ENCODE data around the gene KRT4.
"Not testable (repeated sequence)": the region's sequence is repeated elsewhere in the genome, so short reads cannot be mapped to it uniquely, and the experiment has no call there.

KRT4 gene

DNA sequence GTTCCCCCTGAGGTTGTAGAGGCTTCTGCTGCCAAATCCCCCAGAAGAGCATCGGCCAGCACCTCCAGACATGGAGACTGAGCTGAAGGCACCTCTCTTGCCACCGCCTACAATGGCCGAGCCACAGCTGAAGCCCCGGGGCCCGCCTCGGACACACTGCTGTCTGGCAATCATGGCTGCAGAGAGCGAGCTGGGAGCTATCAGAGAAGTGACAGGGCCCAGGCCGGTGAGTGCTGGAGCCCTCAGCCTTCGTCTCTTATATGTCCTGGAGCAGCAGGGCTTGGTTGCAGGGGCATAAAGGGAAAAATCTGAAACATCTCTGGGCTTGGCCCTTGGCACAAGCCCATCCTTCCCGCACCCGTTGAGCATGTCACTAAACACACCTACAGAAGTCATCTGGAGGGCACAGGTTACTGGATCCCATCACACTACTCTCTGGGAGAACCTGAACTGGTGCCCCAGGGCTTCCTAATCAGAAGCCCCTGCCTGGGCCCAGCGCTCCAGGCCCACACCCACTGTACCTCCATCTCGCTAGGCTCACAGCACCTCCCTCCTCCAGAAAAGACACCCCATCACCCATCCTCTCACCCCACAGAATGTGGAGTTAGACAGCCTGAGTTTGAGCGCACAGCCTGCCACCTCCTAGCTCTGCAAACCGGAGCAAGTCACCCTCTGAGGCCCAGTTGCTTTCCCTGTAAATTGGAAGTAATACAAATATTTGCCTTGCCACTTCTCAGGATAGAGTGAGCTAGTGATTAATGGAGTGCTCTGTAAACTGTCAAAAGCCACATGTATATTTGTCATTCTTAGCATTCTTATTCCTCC lies at the start of gene KRT4:
KRT4 (minus strand) TSS at position 232 of the 825 bp plus-strand sequence; CDS start at position 174, 58 bp downstream.
- no peak for DNase-seq (ENCODE audit: insufficient read length, low spot score)
- FAIRE-seq: no peak

DNA sequence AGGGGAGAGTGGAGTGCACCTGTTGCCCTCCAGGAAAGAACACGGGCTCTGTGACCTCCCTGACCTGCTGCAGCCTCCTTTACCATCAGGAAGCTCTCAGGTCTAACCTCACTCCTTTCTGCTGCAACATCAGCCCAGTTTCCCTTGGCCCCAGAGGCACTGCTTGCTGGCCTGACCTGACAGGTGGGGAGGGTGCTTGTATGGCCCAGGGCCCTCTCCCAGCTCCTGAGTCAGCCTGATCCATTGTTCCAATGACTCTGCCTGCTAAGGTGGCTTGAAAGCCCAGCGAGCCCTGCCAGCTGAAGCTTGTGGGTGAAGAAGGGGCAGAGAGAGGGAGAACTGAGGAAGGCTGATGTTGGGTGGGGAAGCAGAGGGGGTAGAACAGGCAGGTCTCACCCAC lies 48.1 kb upstream of the KRT4 start:
- DNase-seq (ENCODE audit: insufficient read length, low spot score) (no peak), FAIRE-seq (no peak)

DNA sequence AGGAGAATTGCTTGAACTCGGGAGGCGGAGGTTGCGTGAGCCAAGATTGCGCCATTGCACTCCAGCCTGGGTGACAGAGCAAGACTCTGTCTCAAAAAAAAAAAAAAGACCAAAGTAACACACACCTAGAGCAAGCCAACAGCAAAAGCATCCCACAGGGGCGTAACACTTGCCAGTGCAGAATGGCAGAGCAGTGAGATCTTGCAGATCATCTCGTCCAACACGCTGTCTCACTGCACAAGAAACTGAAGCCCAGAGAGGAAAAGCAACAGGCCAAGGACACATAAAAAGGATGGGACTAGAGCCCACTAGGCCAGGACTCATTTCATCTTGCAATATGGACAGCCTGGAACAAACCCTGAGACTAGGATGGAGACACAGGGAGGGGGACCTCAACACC lies 47.6 kb upstream of the KRT4 start:
- DNase-seq (ENCODE audit: insufficient read length, low spot score) (no peak), FAIRE-seq (no peak)

DNA sequence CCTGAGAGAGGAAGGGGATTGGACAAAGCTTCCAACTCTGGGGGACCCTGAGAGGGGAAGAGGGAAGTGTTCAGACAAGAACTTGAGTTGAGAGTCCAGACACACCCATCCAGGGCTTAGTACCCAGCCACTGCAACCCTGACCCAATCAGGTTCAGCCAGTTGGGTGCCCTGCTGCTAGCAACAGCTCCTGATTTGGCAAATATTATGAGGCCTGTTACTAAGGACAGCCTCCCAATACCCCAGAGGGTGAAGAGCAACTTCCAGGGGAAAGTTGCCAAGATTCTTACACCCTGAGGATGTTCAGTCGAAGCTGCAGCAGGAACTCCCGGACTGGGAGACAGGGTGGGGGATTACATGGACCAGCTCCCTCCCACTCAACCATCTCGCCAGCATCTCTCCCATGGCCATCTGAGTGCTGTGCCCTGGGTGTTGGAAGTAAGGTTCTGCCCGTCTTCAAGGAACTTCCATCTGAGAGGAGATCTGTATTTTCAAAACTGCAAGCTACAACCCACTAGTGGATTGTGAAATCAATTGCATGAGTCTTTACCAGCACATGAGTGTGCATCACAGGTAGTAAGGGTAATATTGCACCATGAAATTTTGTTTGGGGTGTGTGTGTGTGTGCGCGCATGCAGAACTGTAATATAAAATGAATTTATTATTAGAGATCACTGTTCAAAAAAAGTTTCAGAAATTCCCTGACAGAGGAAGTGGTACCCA lies 46.3 kb upstream of the KRT4 start:
- DNase-seq (ENCODE audit: insufficient read length, low spot score) (no peak), FAIRE-seq (no peak)

DNA sequence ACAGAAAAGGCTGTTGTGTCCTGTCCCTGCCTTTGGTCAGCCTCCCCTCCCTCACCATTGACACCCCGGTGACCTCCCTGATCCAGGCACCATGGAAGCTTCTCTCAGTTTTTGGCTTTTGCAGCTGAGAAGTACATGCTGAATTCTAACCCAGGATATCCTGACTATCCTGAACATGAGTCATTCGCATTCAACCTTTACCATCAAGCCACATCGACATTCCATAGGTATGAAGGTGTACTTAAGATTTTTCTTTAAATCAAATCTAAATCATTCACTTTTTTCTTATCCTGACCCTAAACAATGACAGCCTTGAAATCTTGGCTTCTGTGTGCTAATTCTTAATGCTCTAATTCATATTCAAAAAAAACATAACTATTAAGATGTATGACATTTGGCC lies 43.6 kb upstream of the KRT4 start:
- DNase-seq (ENCODE audit: insufficient read length, low spot score) (no peak), FAIRE-seq (no peak)

DNA sequence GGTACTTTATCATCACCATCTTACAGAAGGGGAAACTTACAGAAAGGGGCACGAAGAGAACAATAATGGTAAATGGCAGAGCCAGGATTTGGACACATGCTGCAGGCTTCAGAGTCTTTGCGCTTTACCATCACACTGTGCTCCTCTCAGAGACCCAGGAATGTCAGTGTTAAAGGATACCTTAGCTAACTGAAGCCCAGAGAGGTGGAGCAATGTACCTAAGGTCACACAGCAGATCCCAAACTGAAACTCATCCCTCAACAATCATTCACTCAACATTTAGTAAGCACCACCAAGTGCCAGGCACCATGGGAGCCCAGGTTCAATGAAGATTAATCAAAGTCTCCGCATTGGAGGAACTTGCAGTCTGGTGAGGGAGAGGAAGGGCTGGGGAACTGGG lies 42.9 kb upstream of the KRT4 start:
- FAIRE-seq (no peak), DNase-seq (ENCODE audit: insufficient read length, low spot score) (no peak)

DNA sequence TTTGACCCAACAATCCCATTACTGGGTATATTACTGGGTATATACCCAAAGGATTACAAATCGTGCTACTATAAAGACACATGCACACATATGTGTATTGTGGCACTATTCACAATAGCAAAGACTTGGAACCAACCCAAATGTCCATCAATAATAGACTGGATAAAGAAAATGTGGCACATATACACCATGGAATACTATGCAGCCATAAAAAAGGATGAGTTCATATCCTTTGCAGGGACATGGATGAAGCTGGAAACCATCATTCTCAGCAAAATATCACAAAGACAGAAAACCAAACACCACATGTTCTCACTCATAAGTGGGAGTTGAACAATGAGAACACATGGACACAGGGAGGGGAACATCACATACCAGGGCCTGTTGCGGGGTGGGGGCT lies 42.2 kb upstream of the KRT4 start:
- DNase-seq (ENCODE audit: insufficient read length, low spot score); FAIRE-seq: not testable (repeated sequence)

DNA sequence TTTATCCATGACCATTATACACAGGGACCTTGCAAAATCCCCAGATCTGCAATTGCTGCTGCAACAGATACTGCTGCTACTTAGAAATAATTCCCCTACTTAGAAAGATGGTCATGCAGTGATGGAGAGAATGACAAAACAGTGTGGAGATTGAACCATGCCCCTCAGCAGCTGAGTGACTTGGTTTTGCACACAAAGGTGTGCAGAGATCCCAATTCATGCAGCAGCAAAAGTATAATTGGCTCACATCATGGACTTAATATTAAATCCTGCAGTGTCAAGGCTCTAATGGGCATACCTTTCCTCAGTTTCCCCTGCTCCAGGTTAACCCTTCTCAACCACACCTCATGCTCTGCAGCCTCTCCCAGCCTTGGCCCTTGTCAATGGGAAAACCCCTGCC lies 37.9 kb upstream of the KRT4 start:
- DNase-seq (ENCODE audit: insufficient read length, low spot score) (no peak), FAIRE-seq (no peak)

DNA sequence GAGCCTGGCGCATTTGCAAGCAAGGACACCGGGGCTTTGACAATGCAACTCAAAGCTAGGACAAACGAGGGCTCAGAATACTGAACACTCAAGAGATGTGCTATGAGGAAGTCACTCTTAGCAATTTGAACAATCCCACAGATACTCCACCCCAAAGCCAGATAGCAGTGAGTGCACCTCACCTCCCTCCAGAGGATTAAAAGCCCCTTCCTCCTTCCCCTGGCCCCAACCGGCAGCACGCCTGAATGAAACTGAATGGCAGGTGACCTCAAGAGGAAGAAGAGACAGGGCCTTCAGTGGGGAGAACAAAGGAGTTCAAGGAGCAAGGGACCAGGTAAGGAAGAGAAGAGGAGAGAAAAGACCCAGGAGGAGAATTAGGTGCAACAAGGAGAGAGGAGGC lies 36.8 kb upstream of the KRT4 start:
- FAIRE-seq (no peak), DNase-seq (ENCODE audit: insufficient read length, low spot score) (no peak)

DNA sequence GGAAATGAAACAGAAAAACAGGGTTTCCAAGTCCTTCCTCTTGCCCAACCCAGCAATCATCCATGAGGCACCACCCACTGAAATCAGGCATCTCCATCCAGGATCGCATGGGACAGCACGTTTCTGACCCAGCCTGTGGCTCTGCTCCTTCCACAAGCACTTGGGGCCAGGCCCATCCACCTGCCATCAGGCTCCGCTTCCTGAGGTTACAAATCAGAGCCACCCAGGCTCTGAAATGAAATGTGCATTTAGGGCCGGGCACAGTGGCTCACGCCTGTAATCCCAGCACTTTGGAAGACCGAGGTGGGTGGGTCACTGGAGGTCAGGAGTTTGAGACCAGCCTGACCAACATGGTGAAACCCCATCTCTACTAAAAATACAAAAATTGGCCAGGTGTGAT lies 35.6 kb upstream of the KRT4 start:
- DNase-seq (ENCODE audit: insufficient read length, low spot score) (no peak), FAIRE-seq (no peak)

DNA sequence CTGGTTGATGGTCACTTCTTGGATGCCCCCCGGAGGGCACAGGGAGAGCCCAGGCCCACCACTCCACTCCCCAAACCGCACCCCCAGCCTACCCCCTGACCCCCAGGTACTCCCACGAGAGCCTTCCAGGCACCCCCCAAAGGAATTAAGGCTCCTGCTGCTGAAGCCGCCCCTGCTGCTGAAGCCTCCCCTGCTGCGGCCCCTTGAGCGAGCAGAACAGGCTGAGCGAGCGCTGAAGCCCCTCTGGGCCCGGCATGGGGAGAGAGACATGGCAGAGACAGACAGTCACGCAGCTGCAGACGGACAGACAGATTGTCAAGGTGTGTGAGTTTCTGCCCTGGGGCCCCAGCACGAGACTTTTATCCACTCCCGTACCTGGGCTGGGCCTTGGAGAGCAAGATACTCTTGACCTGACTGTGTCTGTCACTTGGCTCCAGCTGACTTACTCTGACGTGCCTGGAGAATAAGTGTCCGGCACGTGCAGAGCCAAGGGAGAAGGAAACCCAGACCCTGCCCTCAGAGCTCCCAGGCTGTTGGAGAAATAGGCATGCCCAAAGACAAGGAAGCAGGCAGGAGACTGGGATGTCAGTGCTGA lies 34.8 kb upstream of the KRT4 start, which contains the start of gene KRT78:
KRT78 (minus strand) TSS at position 334 of the 595 bp plus-strand sequence; CDS start at position 270, 64 bp downstream.
- FAIRE-seq (no peak), DNase-seq (ENCODE audit: insufficient read length, low spot score) (no peak)

DNA sequence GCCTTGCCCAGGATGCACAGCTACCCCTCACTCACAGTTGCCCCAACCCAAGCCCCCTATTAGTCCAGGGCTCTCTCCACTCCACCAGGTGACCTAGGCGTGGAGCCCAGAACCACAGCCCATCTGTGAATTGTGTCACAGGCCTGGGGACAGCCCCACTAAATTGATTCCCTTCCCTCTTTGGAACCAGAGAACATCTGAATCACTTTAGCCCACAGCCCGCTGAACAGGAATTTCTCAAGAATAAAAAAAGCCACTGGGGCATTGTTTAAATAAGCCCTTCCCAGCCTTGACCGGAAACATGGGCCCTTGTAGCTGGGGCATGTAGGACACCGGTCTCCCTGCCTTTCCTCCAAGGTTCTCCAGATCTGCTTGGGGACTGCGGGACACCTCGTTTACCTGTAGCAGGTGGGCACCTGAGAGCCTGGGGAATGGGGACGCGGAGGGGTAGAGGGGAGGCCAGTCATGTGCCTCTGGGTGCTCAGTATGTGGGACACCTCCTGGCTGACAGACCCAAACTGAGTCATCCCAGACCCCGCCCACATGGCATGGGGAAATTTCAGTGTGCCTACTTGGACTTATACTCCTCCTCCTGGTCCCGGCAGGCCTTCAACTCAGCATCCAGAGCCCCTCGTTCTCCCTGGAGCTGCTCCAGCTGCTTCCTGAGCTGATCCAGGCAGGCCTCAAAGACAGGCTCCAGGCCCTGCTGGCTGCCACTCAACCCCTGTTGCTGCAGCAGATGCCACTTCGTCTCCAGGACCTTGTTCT lies 33.6 kb upstream of the KRT4 start:
- DNase-seq (ENCODE audit: insufficient read length, low spot score) (no peak), FAIRE-seq (no peak)

DNA sequence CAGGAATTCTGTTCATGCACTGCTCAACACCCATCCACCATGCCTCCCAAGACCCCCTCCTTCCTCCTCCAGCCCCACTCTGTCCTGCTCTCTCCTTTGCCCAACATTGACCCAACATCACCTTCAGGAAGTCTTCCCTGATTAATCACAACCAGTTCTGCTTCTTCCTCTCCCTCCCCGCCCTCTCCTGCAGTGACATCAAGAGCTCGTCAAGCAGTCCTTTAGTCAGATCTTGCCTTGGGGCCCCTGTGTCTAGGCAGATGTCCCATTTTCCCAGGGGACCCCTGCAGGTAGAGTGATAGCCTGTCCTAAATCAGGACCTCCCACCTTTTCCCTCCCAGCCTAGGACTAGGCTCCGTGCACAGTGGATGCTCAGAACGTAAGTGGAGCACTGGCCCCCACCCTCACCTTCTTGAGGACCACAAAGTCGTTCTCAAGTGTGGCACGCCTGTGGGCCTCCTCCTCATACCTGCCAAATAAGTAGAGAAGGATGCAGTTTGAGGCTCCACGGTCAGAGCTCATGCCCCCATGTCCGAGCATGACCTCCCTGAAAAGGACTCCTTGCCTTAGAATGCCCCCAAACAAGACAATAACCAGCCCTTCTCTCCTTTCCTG lies 32.5 kb upstream of the KRT4 start:
- DNase-seq (ENCODE audit: insufficient read length, low spot score) (no peak), FAIRE-seq (no peak)

DNA sequence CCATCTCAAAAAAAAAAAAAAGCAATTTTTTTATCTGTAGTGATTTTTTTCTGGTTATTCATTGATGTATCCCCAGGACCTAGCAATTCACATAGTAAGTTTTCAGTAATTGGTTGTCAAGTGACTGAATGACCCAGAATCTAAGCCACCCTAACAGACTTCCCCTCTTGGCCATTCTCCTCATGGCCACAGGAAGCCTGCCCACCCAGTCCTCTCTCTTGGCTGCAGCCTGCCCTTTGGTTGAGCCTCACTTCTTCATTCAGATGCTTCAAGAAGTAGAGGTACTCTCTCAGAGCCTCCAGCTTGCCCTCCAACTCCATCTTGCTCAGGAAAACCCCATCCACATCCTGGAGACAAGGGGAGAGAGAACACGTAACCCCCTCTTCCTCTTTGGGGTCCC lies 32.0 kb upstream of the KRT4 start:
- no peak for DNase-seq (ENCODE audit: insufficient read length, low spot score)
- FAIRE-seq: no peak

DNA sequence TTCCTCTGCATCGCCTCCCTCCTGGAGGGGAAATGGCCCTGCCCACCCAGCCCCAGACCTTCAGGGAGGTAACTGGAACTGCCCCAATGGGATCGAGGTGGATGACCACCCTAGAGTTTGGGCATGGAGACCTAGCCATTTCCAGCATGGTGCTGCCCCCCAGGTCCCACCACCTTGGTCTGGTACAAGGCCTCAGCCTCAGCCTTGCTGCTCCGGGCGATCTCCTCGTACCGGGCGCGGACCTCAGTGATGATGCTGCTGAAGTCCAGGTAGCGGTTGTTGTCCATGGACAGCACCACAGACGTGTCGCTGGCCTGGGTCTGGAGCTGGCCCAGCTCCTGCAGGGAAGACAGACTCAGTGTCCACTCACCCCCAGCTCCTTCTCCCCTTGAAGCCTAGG lies 30.5 kb upstream of the KRT4 start:
- DNase-seq (ENCODE audit: insufficient read length, low spot score): no peak
- FAIRE-seq: no peak

DNA sequence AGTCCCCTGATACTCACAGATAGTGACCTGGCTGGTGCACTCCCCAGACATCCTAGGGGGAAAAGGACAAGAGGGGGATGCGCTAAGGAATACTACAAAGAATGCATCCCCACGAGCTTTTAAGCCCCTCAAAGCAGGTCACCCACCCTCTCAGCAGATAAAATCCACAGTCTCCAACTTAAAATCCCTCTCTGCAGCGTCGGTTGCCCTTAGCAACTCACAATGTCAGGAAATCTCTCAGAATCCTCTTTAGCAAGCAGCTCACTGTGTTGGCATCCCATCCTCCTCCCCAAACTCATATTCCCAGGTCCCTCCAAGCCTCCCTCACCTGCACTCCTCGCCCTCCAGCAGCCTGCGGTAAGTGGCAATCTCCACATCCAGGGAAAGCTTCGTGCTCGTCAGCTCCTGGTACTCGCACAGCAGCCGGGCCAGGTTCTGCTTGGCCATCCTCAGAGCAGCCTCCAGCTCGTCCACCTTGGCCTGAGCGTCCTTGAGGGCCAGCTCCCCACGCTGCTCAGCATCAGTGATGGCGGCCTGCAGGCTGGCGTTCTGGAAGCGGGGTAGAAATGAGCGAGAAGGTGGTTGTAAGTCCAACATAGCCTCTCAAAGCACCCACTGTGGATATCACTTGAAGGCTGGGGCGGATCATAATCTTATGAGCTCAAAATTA lies 25.7 kb upstream of the KRT4 start:
- FAIRE-seq: no peak

DNA sequence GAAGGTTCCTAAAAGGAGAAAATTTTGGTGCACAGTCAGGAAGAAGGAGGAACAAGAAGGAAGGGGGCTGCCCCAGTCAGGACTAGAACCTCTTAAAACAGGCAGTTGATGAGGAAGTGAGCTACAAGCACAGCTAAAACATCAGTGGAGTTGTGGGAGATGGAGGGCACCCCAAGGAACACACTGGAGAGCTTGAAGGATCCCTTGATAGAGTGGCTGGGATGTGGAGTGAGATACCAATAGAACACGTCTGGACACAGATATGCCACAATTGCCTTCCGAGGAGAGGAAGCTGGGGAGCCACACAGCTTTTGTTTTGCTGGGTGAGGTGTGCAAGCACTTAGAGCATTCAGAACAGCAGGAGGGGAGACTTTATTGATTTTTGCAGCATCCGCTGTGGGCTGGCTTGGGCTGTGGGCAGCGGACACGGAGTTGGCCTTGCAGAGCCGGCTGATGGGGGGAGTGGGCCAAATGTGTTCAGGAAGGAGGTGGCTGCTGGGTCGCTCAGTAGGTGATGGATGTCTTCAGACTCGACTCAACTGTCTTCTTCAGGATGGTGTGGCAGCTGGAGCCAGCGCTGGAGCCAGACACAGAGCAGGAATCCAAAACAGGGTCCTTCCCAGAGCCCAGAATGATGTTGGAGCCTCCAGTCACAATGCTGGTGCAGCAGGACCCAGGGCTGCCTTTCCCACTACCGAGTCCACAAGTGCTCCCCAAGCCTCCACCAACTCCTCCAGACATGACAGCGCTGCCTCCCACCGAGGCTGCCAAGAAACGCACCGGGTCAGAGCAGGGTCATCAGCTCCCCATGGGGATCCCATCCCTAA lies 24.9 kb upstream of the KRT4 start:
- no peak for DNase-seq (ENCODE audit: insufficient read length, low spot score)
- FAIRE-seq: no peak

More for the DNA sequence above, 25.7 kb upstream of the KRT4 start:
- no peak for DNase-seq (ENCODE audit: insufficient read length, low spot score)

DNA sequence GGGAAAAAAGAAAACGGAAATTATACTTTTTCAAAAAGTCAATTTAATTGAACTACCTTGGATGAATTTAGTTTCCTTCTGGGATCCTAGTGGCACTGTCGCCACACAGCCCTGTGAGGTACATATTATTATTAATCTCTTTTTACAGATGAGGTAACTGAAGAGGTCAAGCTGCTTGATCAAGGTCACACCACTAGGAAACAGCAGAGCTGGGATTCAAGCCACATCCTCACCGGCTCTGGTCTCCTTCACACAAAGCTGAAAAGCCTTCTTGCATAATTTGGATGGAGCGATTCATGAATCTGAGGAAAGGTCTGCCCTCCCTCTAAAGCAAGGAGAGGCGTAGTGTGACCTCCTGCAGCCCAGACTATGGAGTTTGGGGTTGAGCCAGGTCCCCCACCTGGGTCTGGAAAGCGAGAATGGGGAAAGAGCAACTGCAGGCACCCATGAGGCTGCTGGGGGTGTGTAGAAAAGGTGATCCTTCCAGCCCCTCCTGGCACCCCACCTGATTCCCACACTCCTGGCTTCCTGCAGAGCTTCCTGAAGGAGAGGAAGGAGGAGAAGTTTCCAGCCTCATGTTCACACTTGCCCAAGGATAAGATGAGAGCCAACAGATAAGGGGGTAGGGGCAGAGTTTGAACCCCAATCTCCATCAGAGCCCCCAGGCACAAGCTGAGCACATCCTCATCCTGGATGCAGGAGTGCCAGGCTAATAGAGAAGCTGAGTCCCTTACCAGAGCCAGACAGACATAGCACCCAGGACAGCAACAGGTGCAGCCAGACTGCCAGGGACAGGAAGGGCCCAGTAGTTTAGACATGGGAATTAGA lies 24.1 kb upstream of the KRT4 start:
- FAIRE-seq: no peak

More for the DNA sequence above, 24.1 kb upstream of the KRT4 start:
- no peak for DNase-seq (ENCODE audit: insufficient read length, low spot score)

Measured in HTR-8/SVneo (cell line).